OCI-LY3 (cell line): ENCODE results near the gene OR5C1.
"Not testable (repeated sequence)": the region's sequence is repeated elsewhere in the genome, so short reads cannot be mapped to it uniquely, and the experiment has no call there.

Experiments
- H2AFZ ChIP-seq: fragments of 200-600, 300-600 bp; shearing (Covaris generic); 2 replicates; pipeline ENCODE4 v1.6.0; 2014; ENCODE audit warnings: antibody characterized with exemption, low read depth, low read length
- H3K27ac ChIP-seq: fragments of 200-600, 300-600 bp; sonication (generic); 2 replicates; pipeline ENCODE4 v1.5.1; 2014; ENCODE audit warnings: mild to moderate bottlenecking, low read length, moderate library complexity, mixed read lengths
- H3K27me3 ChIP-seq: fragments of 200-600, 300-600 bp; sonication (generic); 2 replicates; pipeline ENCODE4 v1.6.1; 2014; ENCODE audit warnings: low read depth, low read length, mixed read lengths
- H3K36me3 ChIP-seq: fragments of 200-600, 300-600 bp; sonication (generic); replicated peaks from 2 replicates; pipeline ENCODE3; 2014; ENCODE audit warnings: low read depth, low read length, mixed read lengths
- H3K4me1 ChIP-seq: fragments of 300-600, 200-600 bp; sonication (generic); 2 replicates; pipeline ENCODE4 v1.6.1; 2014; ENCODE audit warnings: low read length, mixed read lengths
- H3K4me2 ChIP-seq: fragments of 200-600, 300-600 bp; sonication (generic); 2 replicates; pipeline ENCODE4 v1.6.1; 2014; ENCODE audit warnings: low read length, mixed read lengths
- H3K4me3 ChIP-seq: fragments of 300-600, 200-600 bp; sonication (generic); 2 replicates; pipeline ENCODE4 v1.5.1; 2014; ENCODE audit warnings: antibody characterized with exemption, mild to moderate bottlenecking, low read length, moderate library complexity
- H3K79me2 ChIP-seq: fragments of 300-600, 200-600 bp; shearing (Covaris generic); 2 replicates; pipeline ENCODE4 v1.6.1; 2014; ENCODE audit warnings: mild to moderate bottlenecking, low read length, mixed read lengths
- H3K9ac ChIP-seq: fragments of 300-600, 200-600 bp; shearing (Covaris generic); 2 replicates; pipeline ENCODE4 v1.6.0; 2014; ENCODE audit warnings: mild to moderate bottlenecking, low read length, moderate library complexity
- H3K9me3 ChIP-seq: fragments of 200-600, 300-600 bp; shearing (Covaris generic); 2 replicates; pipeline ENCODE4 v1.6.1; 2014; ENCODE audit warnings: low read length, mixed read lengths; ENCODE audit not compliant: insufficient read depth
- H4K20me1 ChIP-seq: fragments of 200-600, 300-600 bp; sonication (generic); 2 replicates; pipeline ENCODE4 v1.6.1; 2016; ENCODE audit warnings: low read length, mixed read lengths; ENCODE audit not compliant: insufficient read depth
- EZH2phosphoT487 ChIP-seq: fragments of 200-600 bp; shearing (Covaris generic); IDR thresholded peaks from 2 replicates; pipeline ENCODE4 v1.6.1; 2018; ENCODE audit warnings: antibody characterized with exemption, mixed run types, low read depth
- TF ChIP-seq, protein P1 (sequence below): fragments of 200-600, 300-600 bp; sonication (generic); IDR thresholded peaks from 2 replicates; pipeline ENCODE4 v1.5.1; 2014; ENCODE audit warnings: antibody characterized with exemption, low read length, low read depth

Gene OR5C1

DNA sequence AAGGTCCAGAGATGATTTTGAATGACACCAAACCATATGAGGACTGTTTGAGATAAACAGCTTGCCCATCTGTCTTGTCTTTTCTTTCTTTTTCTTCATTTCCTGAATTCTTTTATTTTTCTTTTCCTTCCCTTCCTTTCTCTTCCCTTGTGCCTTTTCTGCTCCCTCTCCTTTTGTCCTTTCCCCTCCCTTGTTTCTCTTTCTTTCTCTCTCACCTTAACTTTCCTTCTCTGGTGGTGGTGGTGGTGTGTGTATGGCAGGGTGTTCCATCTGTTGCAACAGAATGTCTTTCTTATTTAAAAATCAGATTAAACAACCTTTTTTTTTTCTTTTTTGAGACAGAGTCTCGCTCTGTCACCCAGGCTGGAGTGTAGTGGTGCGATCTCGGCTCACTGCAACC is 43.5 kb downstream of the OR5C1 start:
- Histone ChIP-seq H3K4me3 (no peak overlapping the region), H3K27me3 (no peaks in the 10 kb centered on the region), H3K9me3 (no peaks in the 10 kb centered on the region), H3K4me2 (no peak overlapping the region), H4K20me1 (peaks cover 5% of the 10 kb centered on the region; the same call in 1 of the 2 replicates), H3K9ac (no peak overlapping the region), H2AFZ (no peak overlapping the region), H3K36me3 (no peaks in the 10 kb centered on the region), H3K27ac (no peak overlapping the region), H3K4me1 (peaks cover 10% of the 10 kb centered on the region), H3K79me2 (peaks cover 12% of the 10 kb centered on the region)
- TF ChIP-seq, protein P1, sequence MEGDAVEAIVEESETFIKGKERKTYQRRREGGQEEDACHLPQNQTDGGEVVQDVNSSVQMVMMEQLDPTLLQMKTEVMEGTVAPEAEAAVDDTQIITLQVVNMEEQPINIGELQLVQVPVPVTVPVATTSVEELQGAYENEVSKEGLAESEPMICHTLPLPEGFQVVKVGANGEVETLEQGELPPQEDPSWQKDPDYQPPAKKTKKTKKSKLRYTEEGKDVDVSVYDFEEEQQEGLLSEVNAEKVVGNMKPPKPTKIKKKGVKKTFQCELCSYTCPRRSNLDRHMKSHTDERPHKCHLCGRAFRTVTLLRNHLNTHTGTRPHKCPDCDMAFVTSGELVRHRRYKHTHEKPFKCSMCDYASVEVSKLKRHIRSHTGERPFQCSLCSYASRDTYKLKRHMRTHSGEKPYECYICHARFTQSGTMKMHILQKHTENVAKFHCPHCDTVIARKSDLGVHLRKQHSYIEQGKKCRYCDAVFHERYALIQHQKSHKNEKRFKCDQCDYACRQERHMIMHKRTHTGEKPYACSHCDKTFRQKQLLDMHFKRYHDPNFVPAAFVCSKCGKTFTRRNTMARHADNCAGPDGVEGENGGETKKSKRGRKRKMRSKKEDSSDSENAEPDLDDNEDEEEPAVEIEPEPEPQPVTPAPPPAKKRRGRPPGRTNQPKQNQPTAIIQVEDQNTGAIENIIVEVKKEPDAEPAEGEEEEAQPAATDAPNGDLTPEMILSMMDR: no peak
- TF ChIP-seq EZH2phosphoT487: no peak

DNA sequence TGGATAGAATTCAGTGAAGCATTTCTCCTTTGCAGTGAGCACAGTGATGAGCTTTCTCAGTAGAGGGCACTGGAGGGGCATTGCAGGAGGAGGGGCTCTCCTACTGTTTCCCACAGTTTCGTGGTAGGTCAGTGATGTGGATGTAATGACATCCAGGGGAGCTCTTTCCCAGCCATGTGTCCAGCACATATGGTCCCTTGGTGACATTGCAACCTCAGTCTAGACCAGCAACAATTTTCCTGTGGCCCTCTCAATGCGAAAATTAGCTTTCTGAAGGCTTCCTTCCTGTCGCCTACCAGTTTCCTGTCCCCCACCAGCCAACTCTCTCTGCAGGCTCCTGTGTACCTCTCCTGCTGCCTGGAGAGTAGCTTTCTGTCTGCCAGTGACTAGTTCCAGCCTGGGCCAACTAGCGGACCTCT is 46.6 kb downstream of the OR5C1 start:
- Histone ChIP-seq H3K4me1 (peaks cover 5% of the 10 kb centered on the region; the same call in 1 of the 2 replicates), H3K9ac (no peak overlapping the region), H3K36me3 (no peaks in the 10 kb centered on the region), H2AFZ (peak overlapping the region; percentile 94), H4K20me1 (no peaks in the 10 kb centered on the region), H3K27me3 (no peaks in the 10 kb centered on the region), H3K9me3 (no peaks in the 10 kb centered on the region), H3K4me3 (peak overlapping the region; percentile 46), H3K4me2 (peak overlapping the region; percentile 48), H3K79me2 (no peaks in the 10 kb centered on the region), H3K27ac (no peak overlapping the region)
- TF ChIP-seq EZH2phosphoT487: no peak
- TF ChIP-seq, protein P1: peak; percentile 42

DNA sequence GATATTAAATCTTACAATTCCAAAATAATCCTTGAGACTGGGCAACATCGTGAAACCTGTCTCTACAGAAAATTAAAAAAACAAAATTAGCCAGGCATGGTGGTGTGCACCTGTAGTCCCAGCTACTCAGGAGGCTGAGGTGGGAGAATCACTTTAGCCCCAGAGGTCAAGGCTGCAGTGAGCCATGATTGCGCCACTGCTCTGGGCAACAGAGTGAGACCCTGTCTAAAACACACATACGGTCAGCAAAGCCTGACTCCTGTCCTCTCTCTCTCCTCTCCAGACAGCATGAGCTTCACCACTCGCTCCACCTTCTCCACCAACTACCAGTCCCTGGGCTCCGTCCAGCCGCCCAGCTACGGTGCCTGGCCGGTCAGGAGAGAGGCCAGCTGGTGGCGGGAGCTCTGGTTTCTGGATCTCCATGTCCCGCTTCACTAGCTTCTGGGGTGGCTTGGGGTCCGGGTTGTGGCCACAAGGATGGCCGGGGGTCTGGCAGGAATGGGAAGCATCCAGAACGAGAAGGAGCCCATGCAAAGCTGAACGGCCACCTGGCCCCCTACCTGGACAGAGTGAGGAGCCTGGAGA is 48.6 kb downstream of the OR5C1 start:
- H2AFZ ChIP-seq: no peak overlapping the region
- no peak overlapping the region for H3K4me3 ChIP-seq
- H3K36me3 ChIP-seq: no peaks in the 10 kb centered on the region
- no peaks in the 10 kb centered on the region for H3K9me3 ChIP-seq
- no peak for TF ChIP-seq EZH2phosphoT487
- TF ChIP-seq, protein P1: no peak
- H3K27ac ChIP-seq: no peak overlapping the region
- no peak overlapping the region for H3K4me2 ChIP-seq
- no peaks in the 10 kb centered on the region for H3K79me2 ChIP-seq
- H3K27me3 ChIP-seq: no peaks in the 10 kb centered on the region
- H3K9ac ChIP-seq: no peak overlapping the region
- peaks cover 5% of the 10 kb centered on the region; the same call in 1 of the 2 replicates for H3K4me1 ChIP-seq
- H4K20me1 ChIP-seq: no peaks in the 10 kb centered on the region

DNA sequence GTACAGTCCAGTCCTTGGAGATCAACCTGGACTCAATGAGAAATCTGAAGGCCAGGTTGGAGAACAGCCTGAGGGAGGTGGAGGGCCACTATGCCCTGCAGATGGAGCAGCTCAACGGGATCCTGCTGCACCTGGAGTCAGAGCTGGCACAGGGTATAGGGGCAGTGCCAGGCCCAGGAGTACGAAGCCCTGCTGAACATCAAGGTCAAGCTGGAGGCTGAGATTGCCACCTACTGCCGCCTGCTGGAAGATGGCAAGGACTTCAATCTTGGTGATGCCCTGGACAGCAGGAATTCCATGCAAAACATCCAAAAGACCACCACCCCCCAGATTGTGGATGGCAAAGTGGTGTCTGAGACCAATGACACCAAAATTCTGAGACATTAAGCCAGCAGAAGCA is 49.7 kb downstream of the OR5C1 start:
- not testable (repeated sequence) for H3K36me3 ChIP-seq, H4K20me1 ChIP-seq, H3K4me3 ChIP-seq, H2AFZ ChIP-seq, H3K27me3 ChIP-seq, H3K27ac ChIP-seq, H3K79me2 ChIP-seq, H3K9ac ChIP-seq, H3K4me1 ChIP-seq, H3K4me2 ChIP-seq, H3K9me3 ChIP-seq
